OCI-M2 (cell line): ENCODE results near the gene SEZ6L.

Experiments used
- DNase-seq: peaks from one replicate; lab custom pipeline; 2025; ENCODE audit not compliant: unreplicated experiment; lab: John Stamatoyannopoulos, UW

Gene SEZ6L

GRCh38 chr22:26174280-26174679, 5.0 kb downstream of the SEZ6L start:
- no peak for DNase-seq

- DNase-seq: no peak
These were observed 13.5 kb downstream of the SEZ6L start for GRCh38 chr22:26182723-26183122.

- DNase-seq: no peak
These were observed 15.9 kb downstream of the SEZ6L start for GRCh38 chr22:26185190-26185589.

- DNase-seq: no peak
These were observed 19.1 kb downstream of the SEZ6L start for GRCh38 chr22:26188341-26188740.

- DNase-seq: no peak
These were observed 25.1 kb downstream of the SEZ6L start for GRCh38 chr22:26194313-26194712.

- DNase-seq: no peak
These were observed 25.6 kb downstream of the SEZ6L start for GRCh38 chr22:26194877-26195276.

GRCh38 chr22:26196657-26197056, 27.4 kb downstream of the SEZ6L start:
- no peak for DNase-seq

- no peak for DNase-seq
These were observed 28.2 kb downstream of the SEZ6L start for GRCh38 chr22:26197425-26197824.

GRCh38 chr22:26199665-26200064, 30.4 kb downstream of the SEZ6L start:
- DNase-seq: no peak

- no peak for DNase-seq
These were observed 33.1 kb downstream of the SEZ6L start for GRCh38 chr22:26202280-26202924.

- DNase-seq: no peak
These were observed 36.2 kb downstream of the SEZ6L start for GRCh38 chr22:26205494-26205893.

- DNase-seq: no peak
These were observed 41.1 kb downstream of the SEZ6L start for GRCh38 chr22:26210334-26210733.

GRCh38 chr22:26213826-26214225, 44.6 kb downstream of the SEZ6L start:
- DNase-seq: no peak

GRCh38 chr22:26214466-26214865, 45.2 kb downstream of the SEZ6L start:
- DNase-seq: no peak

GRCh38 chr22:26215736-26216135, 46.5 kb downstream of the SEZ6L start:
- no peak for DNase-seq

GRCh38 chr22:26225207-26225606, 55.9 kb downstream of the SEZ6L start:
- no peak for DNase-seq

- no peak for DNase-seq
These were observed 57.5 kb downstream of the SEZ6L start for GRCh38 chr22:26226538-26227297.

- no peak for DNase-seq
These were observed 60.6 kb downstream of the SEZ6L start for GRCh38 chr22:26229910-26230309.

- DNase-seq: no peak
These were observed 65.0 kb downstream of the SEZ6L start for GRCh38 chr22:26234296-26234695.

GRCh38 chr22:26235792-26236487, 66.7 kb downstream of the SEZ6L start:
- DNase-seq: no peak

GRCh38 chr22:26236991-26237390, 67.7 kb downstream of the SEZ6L start:
- DNase-seq: no peak

GRCh38 chr22:26238596-26238995, 69.3 kb downstream of the SEZ6L start:
- DNase-seq: no peak
